ENCODE data around the gene OTUD7B.
"Not testable (repeated sequence)": the region's sequence is repeated elsewhere in the genome, so short reads cannot be mapped to it uniquely, and the experiment has no call there.

The OTUD7B gene

GRCh38 chr1:150010393-150011115, at the start of gene OTUD7B:
Gene OTUD7B (minus strand): TSS chr1:150010726. CDS start chr1:149977510, 33,216 bp downstream.
- DNase-seq (ENCODE audit: low read depth in 2 of 2) = peak; percentile 56 to 71

GRCh38 chr1:150060260-150060659, 49.7 kb upstream of the OTUD7B start:
- no peak for DNase-seq (ENCODE audit: low read depth in 2 of 2)

GRCh38 chr1:150056407-150056806, 45.9 kb upstream of the OTUD7B start:
- no peak for DNase-seq (ENCODE audit: low read depth in 2 of 2)

- DNase-seq (ENCODE audit: low read depth in 2 of 2) = not testable (repeated sequence)
Measured at GRCh38 chr1:150055507-150055906, 45.0 kb upstream of the OTUD7B start.

GRCh38 chr1:150053926-150054325, 43.4 kb upstream of the OTUD7B start:
- no peak for DNase-seq (ENCODE audit: low read depth in 2 of 2)

GRCh38 chr1:150051905-150052412, 41.4 kb upstream of the OTUD7B start:
- DNase-seq (ENCODE audit: low read depth in 2 of 2) = not testable (repeated sequence)

GRCh38 chr1:150051089-150051373, 40.5 kb upstream of the OTUD7B start:
- DNase-seq (ENCODE audit: low read depth in 2 of 2) = no peak

GRCh38 chr1:150049926-150050325, 39.4 kb upstream of the OTUD7B start:
- DNase-seq (ENCODE audit: low read depth in 2 of 2) = no peak

GRCh38 chr1:150034336-150034735, 23.8 kb upstream of the OTUD7B start:
- no peak for DNase-seq (ENCODE audit: low read depth in 2 of 2)

GRCh38 chr1:150028322-150028721, 17.8 kb upstream of the OTUD7B start:
- DNase-seq (ENCODE audit: low read depth in 2 of 2) = no peak

- no peak for DNase-seq (ENCODE audit: low read depth in 2 of 2)
Measured at GRCh38 chr1:150024156-150024555, 13.6 kb upstream of the OTUD7B start.

GRCh38 chr1:150022357-150022756, 11.8 kb upstream of the OTUD7B start:
- DNase-seq (ENCODE audit: low read depth in 2 of 2) = no peak

GRCh38 chr1:150021191-150021694, 10.7 kb upstream of the OTUD7B start:
- DNase-seq (ENCODE audit: low read depth in 2 of 2) = no peak

- DNase-seq (ENCODE audit: low read depth in 2 of 2) = no peak
Measured at GRCh38 chr1:150020711-150021110, 10.2 kb upstream of the OTUD7B start.

- no peak for DNase-seq (ENCODE audit: low read depth in 2 of 2)
Measured at GRCh38 chr1:150018165-150018564, 7.6 kb upstream of the OTUD7B start.

- DNase-seq (ENCODE audit: low read depth in 2 of 2) = no peak
Measured at GRCh38 chr1:150017206-150017750, 6.8 kb upstream of the OTUD7B start.

- no peak for DNase-seq (ENCODE audit: low read depth in 2 of 2)
Measured at GRCh38 chr1:150015651-150016131, 5.2 kb upstream of the OTUD7B start.

GRCh38 chr1:150012611-150013010, 2.1 kb upstream of the OTUD7B start:
- DNase-seq (ENCODE audit: low read depth in 2 of 2) = no peak

GRCh38 chr1:150009604-150010392, 728 bp downstream of the OTUD7B start:
- peak; percentile 49 to 53 for DNase-seq (ENCODE audit: low read depth in 2 of 2)

- no peak for DNase-seq (ENCODE audit: low read depth in 2 of 2)
Measured at GRCh38 chr1:150008699-150009098, 1.8 kb downstream of the OTUD7B start.

- peak in 1 of 2 donors; percentile 9 for DNase-seq (ENCODE audit: low read depth in 2 of 2)
Measured at GRCh38 chr1:150006881-150007421, 3.6 kb downstream of the OTUD7B start.

- DNase-seq (ENCODE audit: low read depth in 2 of 2) = no peak
Measured at GRCh38 chr1:150005606-150006005, 4.9 kb downstream of the OTUD7B start.

Measured in stimulated activated CD4-positive, alpha-beta T cell treated with anti-CD3 and anti-CD28 coated beads, Interleukin-15, amount 100 ng/mL, for 48 hours (primary cell).